Bone marrow (tissue), 2 donors: Measurements from ENCODE around the gene DOCK3.
A peak's percentile ranks its signal among the peaks of the same experiment; 100 is the strongest.

ENCODE experiments used
- DNase-seq, 2 donors: peaks; one replicate each; lab custom pipeline; 2025; lab: John Stamatoyannopoulos, UW

Gene DOCK3

GRCh38 chr3:50674349-50675178 is at the start of gene DOCK3:
DOCK3 (plus strand) TSS chr3:50674927; CDS start chr3:50675264, 337 bp downstream.
- no peak for DNase-seq

GRCh38 chr3:50625231-50626182 is 49.2 kb upstream of the DOCK3 start:
- no peak for DNase-seq

GRCh38 chr3:50626401-50626800 is 48.3 kb upstream of the DOCK3 start:
- no peak for DNase-seq

GRCh38 chr3:50627407-50628051 is 47.2 kb upstream of the DOCK3 start:
- peak; percentile 60 to 67 for DNase-seq

- DNase-seq: no peak
These were observed 46.1 kb upstream of the DOCK3 start for GRCh38 chr3:50628601-50629000.

- DNase-seq: no peak
These were observed 44.3 kb upstream of the DOCK3 start for GRCh38 chr3:50630394-50630793.

- no peak for DNase-seq
These were observed 43.9 kb upstream of the DOCK3 start for GRCh38 chr3:50630877-50631276.

- peak in 1 of 2 donors; percentile 65 for DNase-seq
These were observed 42.3 kb upstream of the DOCK3 start for GRCh38 chr3:50632450-50632849.

GRCh38 chr3:50633230-50633790 is 41.4 kb upstream of the DOCK3 start:
- DNase-seq: no peak

- DNase-seq: no peak
These were observed 39.7 kb upstream of the DOCK3 start for GRCh38 chr3:50635066-50635465.

GRCh38 chr3:50637011-50637410 is 37.7 kb upstream of the DOCK3 start:
- DNase-seq: no peak

- DNase-seq: no peak
These were observed 36.8 kb upstream of the DOCK3 start for GRCh38 chr3:50637945-50638344.

- no peak for DNase-seq
These were observed 35.7 kb upstream of the DOCK3 start for GRCh38 chr3:50639055-50639494.

GRCh38 chr3:50642382-50642781 is 32.3 kb upstream of the DOCK3 start:
- no peak for DNase-seq

- DNase-seq: no peak
These were observed 30.2 kb upstream of the DOCK3 start for GRCh38 chr3:50644561-50644960.

GRCh38 chr3:50645378-50645777 is 29.3 kb upstream of the DOCK3 start:
- DNase-seq: no peak

- DNase-seq: no peak
These were observed 26.4 kb upstream of the DOCK3 start for GRCh38 chr3:50648313-50648712.

GRCh38 chr3:50648944-50649343 is 25.8 kb upstream of the DOCK3 start:
- DNase-seq: no peak

GRCh38 chr3:50649451-50649931 is 25.2 kb upstream of the DOCK3 start:
- DNase-seq: no peak

- no peak for DNase-seq
These were observed 24.7 kb upstream of the DOCK3 start for GRCh38 chr3:50650018-50650417.

GRCh38 chr3:50651445-50651844 is 23.3 kb upstream of the DOCK3 start:
- DNase-seq: no peak
